DMS53 treated with DMSO at 0.1 percent for 48 hours (cell line): Measurements from ENCODE around the gene AKAP12.
"Not testable (repeated sequence)": the region's sequence is repeated elsewhere in the genome, so short reads cannot be mapped to it uniquely, and the experiment has no call there.

Experiments used
- DNase-seq: peaks from one replicate; lab custom pipeline; 2025; ENCODE audit not compliant: unreplicated experiment; lab: John Stamatoyannopoulos, UW

AKAP12 gene

DNA sequence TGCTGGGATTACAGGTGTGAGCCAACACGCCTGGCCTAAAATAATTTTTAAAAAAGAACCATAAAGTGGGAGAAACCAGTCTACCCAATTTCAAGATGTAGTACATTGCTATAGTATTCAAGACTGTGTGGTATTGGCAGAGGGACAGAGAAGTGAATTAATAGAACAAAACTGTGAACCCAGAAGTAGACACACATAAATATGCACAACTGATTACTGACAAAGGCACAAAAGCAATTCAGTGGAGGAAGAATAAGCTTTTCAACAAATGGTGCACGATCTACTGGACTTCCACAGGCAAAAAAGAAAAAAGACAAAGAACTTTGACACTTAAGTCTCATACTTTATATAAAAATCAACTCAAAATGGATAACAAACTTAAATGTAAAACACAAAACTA lies 136.1 kb downstream of the AKAP12 start:
- no peak for DNase-seq

GRCh38 chr6:151376440-151376839 lies 136.7 kb downstream of the AKAP12 start:
- DNase-seq = no peak

- DNase-seq = no peak
These were observed 137.3 kb downstream of the AKAP12 start for GRCh38 chr6:151377095-151377494.

DNA sequence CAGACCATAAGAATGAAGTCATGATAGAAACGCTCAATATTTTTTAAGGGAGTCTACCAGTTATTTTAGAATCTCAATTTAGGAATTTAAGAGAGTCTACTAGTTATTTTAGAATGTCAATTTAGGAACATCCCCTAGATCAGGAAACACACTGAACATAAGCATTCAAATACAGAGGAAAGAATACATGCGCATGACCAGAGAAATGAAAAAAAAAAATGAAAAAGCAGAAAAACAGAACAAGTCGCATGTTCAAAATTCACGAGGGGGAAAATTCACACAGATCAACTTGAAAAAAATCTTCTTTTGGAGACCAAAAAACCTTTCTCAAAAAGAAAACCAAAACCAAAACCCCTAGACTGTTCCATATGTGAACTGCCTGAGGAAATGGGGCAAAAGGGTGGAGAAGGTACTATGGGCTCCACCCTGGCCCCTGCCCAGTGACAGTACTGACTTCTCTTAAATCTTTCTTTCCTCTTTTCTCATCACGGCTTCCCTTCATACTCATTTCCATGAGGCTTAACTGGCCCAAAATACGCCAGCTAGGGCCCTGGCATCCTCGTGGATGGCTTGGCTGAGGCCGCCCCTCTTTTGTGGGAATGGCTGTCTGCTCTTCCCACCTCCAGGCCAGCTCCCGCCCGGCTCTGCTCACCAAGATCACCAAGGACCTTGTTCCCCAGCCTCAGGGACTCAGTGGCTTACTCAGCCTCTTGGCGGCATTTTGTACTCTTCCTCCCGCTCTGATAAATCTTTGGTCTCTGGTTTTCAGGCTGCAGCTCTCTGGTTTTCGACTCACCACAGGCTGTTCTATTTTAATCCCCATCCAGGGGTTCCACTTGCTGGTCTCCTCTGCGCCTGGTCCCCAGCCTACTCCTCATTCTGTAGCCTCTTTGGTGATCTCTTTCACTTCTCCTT lies 140.4 kb downstream of the AKAP12 start:
- DNase-seq = no peak

DNA sequence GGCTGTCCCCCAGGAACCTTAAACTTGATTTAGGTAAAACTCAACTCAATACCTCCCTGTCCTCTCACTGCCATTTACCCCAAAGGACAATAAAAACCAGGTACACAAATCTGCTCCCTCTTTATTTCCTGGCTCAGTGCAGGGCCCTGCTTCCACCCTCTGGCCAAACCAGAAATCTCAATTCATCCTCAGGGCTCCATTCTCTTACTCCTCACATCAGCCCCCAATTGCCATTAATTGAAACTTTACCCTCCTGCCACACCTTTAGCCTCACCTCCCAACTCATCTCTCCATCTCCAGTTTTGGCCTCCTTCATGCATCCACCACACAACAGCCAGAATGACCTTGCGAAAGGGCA lies 141.1 kb downstream of the AKAP12 start:
- DNase-seq = no peak

- DNase-seq = no peak
These were observed 142.0 kb downstream of the AKAP12 start for GRCh38 chr6:151381722-151382121.

DNA sequence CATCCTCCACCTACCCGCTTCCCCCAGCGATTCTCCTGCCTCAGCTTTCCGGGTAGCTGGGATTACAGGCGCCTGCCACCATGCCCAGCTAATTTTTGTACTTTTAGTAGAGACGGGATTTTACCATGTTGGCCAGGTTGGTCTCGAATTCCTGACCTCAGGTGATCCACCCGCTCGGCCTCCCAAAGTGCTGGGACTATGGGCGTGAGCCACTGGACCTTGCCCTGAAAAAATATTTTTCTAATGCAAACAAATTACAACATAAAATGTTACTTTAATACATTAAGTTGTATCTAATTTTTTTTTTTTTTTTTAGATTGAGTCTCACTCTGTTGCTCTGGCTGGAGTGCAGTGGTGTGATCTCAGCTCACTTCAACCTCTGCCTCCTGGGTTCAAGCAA lies 142.9 kb downstream of the AKAP12 start:
- not testable (repeated sequence) for DNase-seq

DNA sequence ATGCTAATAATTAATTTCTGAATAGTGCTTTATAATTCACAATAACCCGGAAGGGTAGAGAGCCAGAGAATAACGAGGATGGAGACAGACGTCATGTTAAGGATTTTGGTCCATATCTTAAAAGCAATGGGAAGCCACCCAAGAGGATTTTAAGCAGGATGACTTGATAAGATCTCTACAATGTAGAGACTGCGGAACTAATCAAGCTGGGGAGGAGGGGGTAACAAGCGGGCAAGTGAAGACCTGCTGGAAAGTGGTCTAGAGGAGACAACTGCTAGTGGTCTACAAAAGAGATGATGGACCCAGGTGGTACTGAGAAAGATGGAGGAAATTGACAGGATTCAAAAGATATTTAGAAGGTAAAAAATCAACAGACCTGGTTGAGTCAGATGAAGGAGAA lies 144.4 kb downstream of the AKAP12 start:
- DNase-seq = no peak

- DNase-seq = no peak
These were observed 145.4 kb downstream of the AKAP12 start for GRCh38 chr6:151385177-151385576.

GRCh38 chr6:151387175-151387970 lies 147.6 kb downstream of the AKAP12 start:
- no peak for DNase-seq

GRCh38 chr6:151388236-151388635 lies 148.5 kb downstream of the AKAP12 start:
- no peak for DNase-seq

GRCh38 chr6:151388997-151389617 lies 149.3 kb downstream of the AKAP12 start:
- DNase-seq = no peak

DNA sequence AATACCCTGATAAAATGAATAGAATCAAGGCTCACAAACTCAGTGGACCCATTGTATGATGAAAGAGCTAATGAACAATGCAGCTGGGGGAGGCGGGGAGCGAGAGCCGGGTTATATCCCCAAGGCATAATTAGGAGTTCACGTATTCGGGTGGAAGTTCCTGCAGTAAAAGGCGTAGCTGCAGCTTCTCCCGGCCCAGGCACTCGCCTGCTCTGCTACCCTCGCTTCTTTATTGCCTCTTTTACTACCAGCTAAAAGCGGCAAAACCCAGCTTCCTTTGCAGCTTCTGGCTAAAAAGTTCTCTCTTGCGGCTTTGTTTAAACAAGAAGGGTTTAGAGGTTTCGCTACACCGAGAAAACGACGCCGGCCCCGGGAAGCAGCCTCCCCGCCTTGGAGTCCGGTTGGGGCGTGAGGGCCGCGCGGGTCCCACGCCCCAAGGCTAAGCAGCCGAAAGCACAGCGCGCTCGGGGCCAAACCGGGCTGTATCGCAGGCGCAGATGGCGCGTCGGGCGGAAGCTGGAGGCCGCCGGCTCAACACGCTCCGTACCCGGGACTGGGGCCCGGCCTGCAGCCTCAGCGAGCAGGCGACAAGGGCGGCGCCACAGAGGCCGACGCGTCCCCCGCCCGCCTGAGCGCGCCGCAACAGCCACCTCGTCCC lies 150.0 kb downstream of the AKAP12 start:
- DNase-seq = peak; percentile 72

DNA sequence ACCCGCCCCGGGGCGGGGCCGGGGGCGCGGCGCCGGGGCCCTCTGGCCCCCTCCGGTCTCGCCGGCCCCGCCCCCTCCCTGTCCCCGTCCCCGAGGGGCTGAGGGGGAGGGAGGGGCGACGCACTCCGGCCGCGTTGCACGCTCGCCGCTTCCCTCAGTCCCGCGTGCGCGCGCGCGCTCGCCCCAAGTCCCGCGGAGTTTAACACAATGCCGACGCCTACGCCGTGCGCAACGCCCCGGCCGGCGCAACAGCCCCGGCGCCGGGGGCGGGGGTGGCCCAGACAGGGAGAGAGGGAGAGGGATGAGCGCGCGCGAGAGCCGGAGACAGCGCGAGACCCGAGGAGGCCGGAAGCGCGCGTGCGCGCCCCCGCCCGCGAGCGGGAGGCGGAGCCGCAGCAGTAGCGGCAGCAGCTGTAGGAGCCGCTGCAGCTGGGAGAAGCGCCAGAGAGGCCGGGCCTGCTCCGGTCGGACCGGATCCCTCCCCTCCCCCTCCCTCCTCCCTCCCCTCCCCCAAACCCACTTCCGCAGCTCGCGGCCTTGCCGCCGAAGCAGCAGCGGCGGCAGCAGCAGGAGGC lies 150.6 kb downstream of the AKAP12 start:
- DNase-seq = peak; percentile 82

- no peak for DNase-seq
These were observed 151.2 kb downstream of the AKAP12 start for GRCh38 chr6:151390851-151391470.

DNA sequence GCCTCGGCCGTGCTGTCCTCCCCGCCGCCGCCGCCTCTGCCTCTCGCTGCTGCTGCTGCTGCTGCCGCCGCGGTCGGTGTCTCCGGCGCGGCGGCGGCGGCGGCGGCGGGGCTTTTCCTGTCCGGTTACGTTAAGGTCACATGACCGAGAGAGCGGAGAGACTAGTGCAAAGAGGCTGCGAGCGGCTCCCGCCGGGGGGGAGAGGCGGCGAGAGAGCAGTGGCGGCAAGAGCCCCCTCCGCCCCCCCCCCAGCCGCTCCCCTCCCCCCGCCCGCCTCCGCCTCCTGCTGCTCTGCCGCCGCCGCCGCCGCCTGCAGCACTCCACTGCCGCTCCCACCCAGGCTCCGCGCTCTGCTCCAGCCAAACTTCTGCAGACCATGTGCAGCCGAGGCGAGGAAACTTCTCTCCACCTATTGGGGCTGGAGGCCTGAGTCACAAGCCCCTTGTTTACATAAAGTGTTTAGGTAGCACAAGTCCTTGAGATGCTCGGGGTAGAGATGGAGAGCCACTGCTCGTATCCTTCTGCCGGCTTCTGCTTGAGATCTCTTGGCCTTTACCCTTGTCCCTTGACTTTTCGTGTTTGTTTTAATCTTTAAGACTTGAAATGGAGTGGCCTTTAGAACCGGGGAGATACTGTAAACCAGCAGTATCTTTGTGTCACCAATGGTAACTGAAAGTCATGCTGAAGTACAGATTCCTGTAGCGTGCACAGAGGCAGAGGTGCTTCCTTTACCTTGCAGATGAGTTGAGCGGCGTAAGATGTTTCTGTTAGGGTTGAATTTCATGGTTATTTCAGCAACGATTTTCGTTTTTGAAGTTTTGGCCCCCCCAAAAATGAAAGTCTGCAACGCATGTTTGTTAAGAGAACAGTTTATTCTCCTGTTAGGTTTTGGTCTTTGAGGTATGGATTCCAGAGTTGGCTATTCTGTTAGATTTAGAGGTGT lies 152.0 kb downstream of the AKAP12 start, which contains the start of gene ZBTB2:
Gene ZBTB2, minus strand, starts transcription at position 89 of the 943 bp plus-strand sequence. CDS start 17,922 bp downstream, outside the sequence.
- peak; percentile 61 for DNase-seq

DNA sequence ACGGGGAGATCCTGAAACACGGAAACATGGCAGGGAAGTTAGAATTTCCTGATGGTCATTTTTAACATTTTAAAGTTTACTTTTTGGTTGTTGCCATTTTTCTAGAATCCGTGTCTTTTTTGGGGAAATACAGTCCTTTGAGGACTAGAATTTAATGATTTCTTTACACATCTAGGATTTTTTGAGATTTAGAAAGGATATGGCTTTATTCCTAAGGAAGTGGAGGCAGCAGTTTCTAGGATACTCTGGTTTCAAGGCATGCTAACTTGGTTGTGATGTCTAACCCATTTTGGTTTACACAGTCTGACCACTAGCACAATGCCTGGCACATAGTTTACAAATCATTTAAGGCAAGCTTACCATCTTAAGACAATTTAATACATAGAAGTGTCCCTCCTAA lies 152.7 kb downstream of the AKAP12 start:
- DNase-seq = no peak

DNA sequence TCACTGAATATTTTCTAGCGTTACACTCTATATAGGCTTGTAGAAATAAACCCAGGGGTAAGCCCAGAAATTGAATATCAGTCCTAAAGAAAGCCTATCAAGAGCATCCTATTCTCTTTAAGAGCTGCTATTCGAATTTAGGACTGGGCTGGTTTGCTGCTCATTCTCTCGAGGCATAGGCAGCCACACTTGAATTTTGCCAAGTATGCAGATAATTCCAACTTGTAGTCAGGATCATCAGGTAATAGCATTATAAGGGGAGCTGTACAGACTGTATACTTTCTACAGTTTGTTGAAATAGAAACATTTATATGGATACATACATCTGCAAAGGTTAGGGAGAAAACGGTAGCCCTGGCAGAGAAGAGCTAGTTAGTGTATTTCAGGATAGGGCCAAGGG lies 153.6 kb downstream of the AKAP12 start:
- no peak for DNase-seq

DNA sequence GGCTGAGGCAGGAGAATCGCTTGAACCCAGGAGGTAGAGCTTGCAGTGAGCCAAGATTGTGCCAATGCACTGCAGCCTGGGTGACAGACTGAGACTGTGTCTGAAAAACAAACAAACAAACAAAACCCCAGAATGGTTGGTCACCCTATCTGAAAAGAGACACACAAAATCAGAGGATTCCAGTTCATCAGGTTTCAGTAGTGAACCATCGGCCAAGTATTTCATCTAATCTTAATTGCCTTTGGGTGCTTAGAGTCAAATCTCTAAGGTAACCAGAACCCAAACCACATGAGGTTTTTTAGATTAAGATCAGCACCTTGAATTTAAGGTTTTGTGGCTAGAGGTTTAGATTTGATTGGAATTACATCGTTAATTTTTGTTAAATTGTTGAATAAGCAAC lies 159.9 kb downstream of the AKAP12 start:
- no peak for DNase-seq
